PC-9 (cell line): ENCODE data around the gene TP53I11. TPM values are rescaled to one million over a fixed set of nuclear protein-coding genes. Genes with fewer than 3 reads are reported as not detected.
A peak's percentile ranks its signal among the peaks of the same experiment; 100 is the strongest.

Source experiments
- BruUV-seq: library from RNA; stranded (reverse); fragments of 400-500 nt; replicated peaks from 2 replicates; lab custom pipeline; 2021; lab: Mats Ljungman, UMichigan
- CTCF ChIA-PET: fragments of 300-600 bp; sonication (Branson Sonifier 250); formaldehyde crosslinking; loops from one replicate; lab custom pipeline; 2022; ENCODE audit warnings: antibody characterized with exemption; lab: Charles Lee
- POLR2A ChIA-PET: fragments of 300-600 bp; sonication (Branson Sonifier 250); formaldehyde crosslinking; loops from one replicate; lab custom pipeline; 2022; ENCODE audit warnings: antibody characterized with exemption; ENCODE audit not compliant: unreplicated experiment; lab: Charles Lee
- DNase-seq, 2 experiments: peaks; one replicate each; pipeline versions ENCODE4 v3.0.0 to v3.0.0-alpha.2; 2015 to 2022; ENCODE audit warnings: mixed read lengths in 1 of 2
- H2AFZ ChIP-seq: fragments of 200-600 bp; sonication (generic); 2 replicates; pipeline ENCODE4 v1.8.1; 2017; ENCODE audit warnings: antibody characterized with exemption
- H3F3A ChIP-seq: fragments of 200-600 bp; sonication (generic); 2 replicates; pipeline ENCODE4 v1.8.1; 2017; ENCODE audit warnings: antibody characterized with exemption, mild to moderate bottlenecking, low read depth; ENCODE audit not compliant: insufficient read depth
- H3K27ac ChIP-seq: fragments of 200-600 bp; sonication (generic); 2 replicates; pipeline ENCODE4 v1.6.1; 2016; ENCODE audit warnings: mixed run types
- H3K27me3 ChIP-seq: fragments of 200-600 bp; sonication (generic); 2 replicates; pipeline ENCODE4 v1.6.1; 2016; ENCODE audit warnings: low read depth, mixed run types; ENCODE audit not compliant: insufficient read depth
- H3K36me3 ChIP-seq: fragments of 200-600 bp; sonication (generic); 2 replicates; pipeline ENCODE4 v1.6.1; 2016; ENCODE audit warnings: low read depth, mixed run types
- H3K4me1 ChIP-seq: fragments of 200-600 bp; sonication (generic); replicated peaks from 2 replicates; pipeline ENCODE4 v1.6.1; 2016; ENCODE audit warnings: mixed run types; ENCODE audit not compliant: insufficient read depth
- H3K4me2 ChIP-seq: fragments of 200-600 bp; sonication (generic); 2 replicates; pipeline ENCODE4 v1.6.1; 2017; ENCODE audit warnings: mixed run types
- H3K4me3 ChIP-seq: fragments of 200-600 bp; sonication (generic); 2 replicates; pipeline ENCODE4 v1.6.1; 2016; ENCODE audit warnings: mixed run types
- H3K79me2 ChIP-seq: fragments of 200-600 bp; sonication (generic); 2 replicates; pipeline ENCODE4 v1.6.1; 2017; ENCODE audit warnings: low read depth, mixed run types
- H3K9me2 ChIP-seq: fragments of 200-600 bp; sonication (generic); 2 replicates; pipeline ENCODE4 v1.8.1; 2017; ENCODE audit warnings: mild to moderate bottlenecking; ENCODE audit not compliant: insufficient read depth
- H3K9me3 ChIP-seq: fragments of 200-600 bp; sonication (generic); 2 replicates; pipeline ENCODE4 v1.8.1; 2016; ENCODE audit warnings: low read depth; ENCODE audit not compliant: insufficient read depth
- H4K20me1 ChIP-seq: fragments of 200-600 bp; sonication (generic); 2 replicates; pipeline ENCODE4 v1.8.1; 2017; ENCODE audit not compliant: insufficient read depth
- EZH2 ChIP-seq: fragments of 200-600 bp; sonication (generic); IDR thresholded peaks from 2 replicates; pipeline ENCODE4 v1.8.0; 2017; ENCODE audit warnings: antibody characterized with exemption, low read depth
- intact Hi-C: fragments of 100-400 bp; cut with micrococcal nuclease; formaldehyde crosslinking; loops from one replicate; pipeline ENCODE4 v1.10.0; 2022; ENCODE audit not compliant: unreplicated experiment
- total RNA-seq: library from RNA; stranded (reverse); gene quantifications from 2 replicates; pipeline ENCODE4 v1.2.3, GENCODE V29; 2021
- TF ChIP-seq, protein P1 (sequence below): fragments of 200-600 bp; sonication (generic); conservative IDR thresholded peaks from 2 replicates; pipeline ENCODE4 v1.6.1; 2017; ENCODE audit warnings: mixed run types, antibody characterized with exemption, mild to moderate bottlenecking, moderate library complexity

TP53I11 gene
- total RNA-seq, 1 experiment from 2014 or later, result 0.46 TPM

DNA sequence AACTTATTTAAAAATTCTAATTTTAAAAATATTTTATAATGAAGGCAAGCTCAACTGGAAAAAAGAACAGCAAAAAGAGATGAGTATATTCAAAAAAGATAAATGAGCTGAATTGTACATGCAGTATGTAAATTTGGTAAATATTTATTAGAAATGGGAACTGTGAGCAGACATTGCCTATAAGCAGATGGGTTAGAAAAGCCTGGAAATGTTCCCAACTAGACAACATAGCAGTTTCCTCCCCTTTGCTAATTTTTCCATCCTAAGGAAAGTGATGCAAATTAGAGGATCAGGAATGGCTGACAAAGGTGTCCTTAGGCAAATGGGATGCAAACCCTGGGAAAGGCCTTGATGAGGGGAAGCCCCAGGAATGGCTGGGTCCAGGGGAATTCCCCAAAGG, 37.2 kb downstream of the TP53I11 start:
- CTCF ChIA-PET, result interaction anchor here (0.6 kb wide), 1 partner anchor 23 kb away, joined by 4 read pairs; no protein-coding TSS in a partner anchor

DNA sequence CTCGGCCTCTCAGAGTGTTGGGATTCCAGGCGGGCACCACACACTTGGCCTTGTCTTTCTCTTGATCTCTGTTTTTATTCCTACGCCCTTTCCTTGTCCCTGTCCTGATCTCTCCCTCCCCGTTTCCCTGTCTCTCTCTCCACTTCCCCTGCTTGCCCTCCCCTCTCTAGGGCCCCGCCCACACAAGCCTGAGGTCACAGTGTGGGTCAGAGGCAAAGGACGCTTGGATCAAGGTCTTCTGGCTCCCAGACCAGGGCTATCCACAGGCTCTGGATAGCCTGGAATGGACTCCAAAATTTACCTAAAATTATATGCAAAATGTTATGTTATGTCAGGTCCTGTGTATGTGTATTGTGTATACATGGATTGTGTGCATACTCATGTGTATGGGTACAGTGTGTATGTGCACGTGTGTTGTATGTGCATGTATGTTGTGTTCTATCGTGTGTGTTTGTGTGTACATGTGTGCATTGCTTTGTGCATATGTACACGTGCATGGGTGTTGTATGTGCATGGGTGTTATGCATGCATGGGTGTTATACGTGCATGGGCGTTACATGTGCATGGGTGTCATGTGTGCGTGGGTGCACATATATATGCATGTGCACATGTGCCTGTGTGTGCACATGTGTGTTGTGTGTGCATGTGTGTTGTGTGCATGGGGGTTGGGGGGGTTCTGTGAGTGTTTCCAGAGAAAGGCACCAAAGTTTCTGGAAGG, 38.3 kb downstream of the TP53I11 start:
- ChIA-PET POLR2A (no interaction called here), CTCF (interaction anchor here (0.9 kb wide), 1 partner anchor 290 kb away, joined by 5 read pairs; no protein-coding TSS in a partner anchor)
- TF ChIP-seq, protein P1, sequence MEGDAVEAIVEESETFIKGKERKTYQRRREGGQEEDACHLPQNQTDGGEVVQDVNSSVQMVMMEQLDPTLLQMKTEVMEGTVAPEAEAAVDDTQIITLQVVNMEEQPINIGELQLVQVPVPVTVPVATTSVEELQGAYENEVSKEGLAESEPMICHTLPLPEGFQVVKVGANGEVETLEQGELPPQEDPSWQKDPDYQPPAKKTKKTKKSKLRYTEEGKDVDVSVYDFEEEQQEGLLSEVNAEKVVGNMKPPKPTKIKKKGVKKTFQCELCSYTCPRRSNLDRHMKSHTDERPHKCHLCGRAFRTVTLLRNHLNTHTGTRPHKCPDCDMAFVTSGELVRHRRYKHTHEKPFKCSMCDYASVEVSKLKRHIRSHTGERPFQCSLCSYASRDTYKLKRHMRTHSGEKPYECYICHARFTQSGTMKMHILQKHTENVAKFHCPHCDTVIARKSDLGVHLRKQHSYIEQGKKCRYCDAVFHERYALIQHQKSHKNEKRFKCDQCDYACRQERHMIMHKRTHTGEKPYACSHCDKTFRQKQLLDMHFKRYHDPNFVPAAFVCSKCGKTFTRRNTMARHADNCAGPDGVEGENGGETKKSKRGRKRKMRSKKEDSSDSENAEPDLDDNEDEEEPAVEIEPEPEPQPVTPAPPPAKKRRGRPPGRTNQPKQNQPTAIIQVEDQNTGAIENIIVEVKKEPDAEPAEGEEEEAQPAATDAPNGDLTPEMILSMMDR, result no peak
- no peak for TF ChIP-seq EZH2
- Histone ChIP-seq H3F3A (no peaks in the 10 kb centered on the region), H4K20me1 (0 out of 2 replicates have a peak, but pooled peaks cover 7% of the 10 kb centered on the region), H3K9me2 (no peaks in the 10 kb centered on the region), H3K36me3 (no peaks in the 10 kb centered on the region), H3K27me3 (peaks cover 47% of the 10 kb centered on the region), H3K4me1 (no peaks in the 10 kb centered on the region), H3K9me3 (no peaks in the 10 kb centered on the region), H3K4me3 (no peak overlapping the region), H3K27ac (no peak overlapping the region), H3K79me2 (no peaks in the 10 kb centered on the region), H2AFZ (no peak overlapping the region), H3K4me2 (no peak overlapping the region)
- no peak for DNase-seq
- intact Hi-C loops, result loop anchor here (5.0 to 10.0 kb wide), 2 partner anchors 185 to 628 kb away; partner anchors contain the start of gene TSPAN18
- BruUV-seq, result no TSS peak

More for the DNA sequence above, 37.2 kb downstream of the TP53I11 start:
- BruUV-seq, result no TSS peak
- Histone ChIP-seq H3K36me3 (no peaks in the 10 kb centered on the region), H3K4me1 (no peaks in the 10 kb centered on the region), H3K27ac (no peak overlapping the region), H4K20me1 (0 out of 2 replicates have a peak, but pooled peaks cover 7% of the 10 kb centered on the region), H3K9me3 (no peaks in the 10 kb centered on the region), H3K9me2 (no peaks in the 10 kb centered on the region), H3K4me3 (no peak overlapping the region), H3K79me2 (no peaks in the 10 kb centered on the region), H3K27me3 (peaks cover 51% of the 10 kb centered on the region), H3F3A (no peaks in the 10 kb centered on the region), H3K4me2 (no peak overlapping the region), H2AFZ (no peak overlapping the region)
- TF ChIP-seq, protein P1, result no peak
- TF ChIP-seq EZH2, result no peak
- no peak for DNase-seq
- intact Hi-C loops, result loop anchor here (5.0 to 10.0 kb wide), 2 partner anchors 186 to 629 kb away; partner anchors contain the start of gene TSPAN18
- POLR2A ChIA-PET, result no interaction called here

DNA sequence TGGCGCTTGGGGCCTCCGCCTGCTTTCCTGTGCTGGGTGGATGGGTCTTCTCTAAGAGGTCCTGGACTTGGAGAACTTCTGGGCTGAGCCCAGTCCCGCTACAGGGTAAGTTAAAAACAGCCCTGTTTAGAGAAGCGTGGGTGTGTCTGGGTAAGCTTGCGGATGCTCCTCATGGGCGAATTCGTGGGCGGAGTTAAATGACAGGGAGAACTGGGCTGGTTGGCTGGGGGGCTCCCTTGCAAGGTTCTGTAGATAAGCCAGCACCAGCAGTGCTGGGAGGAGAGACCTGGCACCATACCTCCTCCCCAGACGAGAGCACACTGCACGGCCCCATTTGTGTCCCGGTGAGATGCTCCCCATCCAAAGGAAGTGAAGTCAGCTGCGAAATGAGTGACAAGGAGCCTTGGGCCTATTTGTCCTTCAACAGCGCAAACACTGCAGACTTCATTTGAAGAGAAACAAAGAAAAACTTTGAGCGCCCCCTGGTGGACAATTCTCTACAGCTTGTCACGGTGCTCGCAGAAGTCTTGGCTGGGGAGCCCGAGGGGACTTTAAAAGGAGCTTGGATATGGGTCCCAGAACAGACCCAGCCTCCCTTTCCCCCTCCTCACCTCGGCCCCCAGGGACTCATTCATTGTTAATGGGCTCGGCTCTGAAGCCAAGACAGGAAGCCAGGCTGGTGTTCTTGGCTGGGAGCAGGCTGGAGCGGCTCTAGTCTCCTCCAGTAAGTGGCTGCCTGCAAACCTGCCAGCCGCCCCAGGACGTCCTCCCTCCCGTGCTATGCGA, 39.5 kb downstream of the TP53I11 start:
- Histone ChIP-seq H3K4me2 (no peak overlapping the region), H3K9me3 (no peaks in the 10 kb centered on the region), H3K9me2 (no peaks in the 10 kb centered on the region), H3K4me3 (no peak overlapping the region), H4K20me1 (0 out of 2 replicates have a peak, but pooled peaks cover 7% of the 10 kb centered on the region), H3F3A (no peaks in the 10 kb centered on the region), H3K79me2 (no peaks in the 10 kb centered on the region), H3K27me3 (peaks cover 46% of the 10 kb centered on the region), H3K27ac (no peak overlapping the region), H3K36me3 (no peaks in the 10 kb centered on the region), H3K4me1 (no peaks in the 10 kb centered on the region), H2AFZ (no peak overlapping the region)
- ChIA-PET POLR2A (interaction anchor here (0.7 kb wide), 1 partner anchor 20 kb away, joined by 3 read pairs; no protein-coding TSS in a partner anchor), CTCF (interaction anchor here (0.6 to 0.9 kb wide), 3 partner anchors 289 to 833 kb away, joined by 3 to 5 read pairs (median 3); no protein-coding TSS in a partner anchor)
- no TSS peak for BruUV-seq
- TF ChIP-seq, protein P1, result peak; percentile 95
- TF ChIP-seq EZH2, result no peak
- peak; percentile 59 to 69 for DNase-seq
- intact Hi-C loops, result loop anchor here (1.0 to 10.0 kb wide), 4 partner anchors 184 to 626 kb away; partner anchors contain the start of gene TSPAN18
